ENCODE measurements around the gene ZNF785.
"Not testable (repeated sequence)": the region's sequence is repeated elsewhere in the genome, so short reads cannot be mapped to it uniquely, and the experiment has no call there.

The ZNF785 gene

GRCh38 chr16:30600929-30601328 lies 15.4 kb upstream of the ZNF785 start:
- DNase-seq (ENCODE audit: extremely low read depth, low read depth) = no peak
- TF ChIP-seq CTCF (IDR thresholded peaks at IDR 0.05; ENCODE audit: low read depth, low read length) = no peak

GRCh38 chr16:30600215-30600614 lies 14.7 kb upstream of the ZNF785 start:
- TF ChIP-seq CTCF (IDR thresholded peaks at IDR 0.05; ENCODE audit: low read depth, low read length) = no peak
- DNase-seq (ENCODE audit: extremely low read depth, low read depth) = no peak

GRCh38 chr16:30592871-30593270 lies 7.4 kb upstream of the ZNF785 start:
- no peak for DNase-seq (ENCODE audit: extremely low read depth, low read depth)
- TF ChIP-seq CTCF (IDR thresholded peaks at IDR 0.05; ENCODE audit: low read depth, low read length) = no peak

GRCh38 chr16:30590869-30591268 lies 5.4 kb upstream of the ZNF785 start:
- not testable (repeated sequence) for DNase-seq (ENCODE audit: extremely low read depth, low read depth)

GRCh38 chr16:30589582-30589981 lies 4.1 kb upstream of the ZNF785 start:
- DNase-seq (ENCODE audit: extremely low read depth, low read depth) = not testable (repeated sequence)

- no peak for DNase-seq (ENCODE audit: extremely low read depth, low read depth)
- TF ChIP-seq CTCF (IDR thresholded peaks at IDR 0.05; ENCODE audit: low read depth, low read length) = no peak
Observed at GRCh38 chr16:30588651-30589050, 3.2 kb upstream of the ZNF785 start.

GRCh38 chr16:30585022-30585399 lies 486 bp downstream of the ZNF785 start:
- TF ChIP-seq CTCF (IDR thresholded peaks at IDR 0.05; ENCODE audit: low read depth, low read length) = no peak
- DNase-seq (ENCODE audit: extremely low read depth, low read depth) = no peak

GRCh38 chr16:30582611-30583340 lies 2.7 kb downstream of the ZNF785 start:
- DNase-seq (ENCODE audit: extremely low read depth, low read depth) = no peak
- no peak for TF ChIP-seq CTCF (IDR thresholded peaks at IDR 0.05; ENCODE audit: low read depth, low read length)
